Effector memory CD4-positive, alpha-beta T cell (primary cell): Measurements from ENCODE around the gene RET.

Source experiments
- DNase-seq, 3 donors: peaks; one replicate each; pipeline ENCODE4 v3.0.0-alpha.2; 2020
- H3K27ac ChIP-seq: 2 replicates; pipeline ENCODE4 v1.7.0; 2013; ENCODE audit warnings: mild to moderate bottlenecking, low read length, moderate library complexity; ENCODE audit not compliant: insufficient read depth, poor library complexity, severe bottlenecking
- H3K27me3 ChIP-seq: replicated peaks from 2 replicates; pipeline ENCODE4 v1.7.0; 2013; ENCODE audit warnings: mild to moderate bottlenecking, low read length; ENCODE audit not compliant: insufficient read depth, control insufficient read depth, poor library complexity, severe bottlenecking
- H3K36me3 ChIP-seq: 2 replicates; pipeline ENCODE4 v1.7.0; 2013; ENCODE audit warnings: mild to moderate bottlenecking, low read length, moderate library complexity; ENCODE audit not compliant: control insufficient read depth, insufficient read depth
- H3K4me1 ChIP-seq: 2 replicates; pipeline ENCODE4 v1.7.0; 2013; ENCODE audit warnings: low read length, mild to moderate bottlenecking; ENCODE audit not compliant: control insufficient read depth, insufficient read depth, poor library complexity, severe bottlenecking
- H3K4me3 ChIP-seq: 2 replicates; pipeline ENCODE4 v1.7.0; 2013; ENCODE audit warnings: low read length, low read depth, mild to moderate bottlenecking; ENCODE audit not compliant: insufficient read depth, poor library complexity, severe bottlenecking
- H3K9me3 ChIP-seq: 2 replicates; pipeline ENCODE4 v1.7.0; 2013; ENCODE audit warnings: mild to moderate bottlenecking, low read length, moderate library complexity; ENCODE audit not compliant: control insufficient read depth

The RET gene

DNA sequence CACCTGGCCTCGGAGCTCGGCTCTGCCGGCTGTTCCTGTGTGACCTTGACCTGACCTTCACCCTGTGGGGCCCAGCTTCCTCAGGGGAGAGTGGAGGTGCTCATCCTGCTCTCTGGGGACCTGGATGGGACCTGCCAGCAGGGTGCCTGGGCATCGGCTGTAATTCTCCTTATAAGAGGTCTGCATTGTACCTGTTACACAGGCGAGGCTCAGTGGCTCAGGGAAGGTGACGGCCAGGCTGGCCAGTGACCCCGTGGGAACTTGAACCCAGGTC lies 29.0 kb downstream of the RET start:
- no peak overlapping the region for H3K27ac ChIP-seq
- DNase-seq = no peak

DNA sequence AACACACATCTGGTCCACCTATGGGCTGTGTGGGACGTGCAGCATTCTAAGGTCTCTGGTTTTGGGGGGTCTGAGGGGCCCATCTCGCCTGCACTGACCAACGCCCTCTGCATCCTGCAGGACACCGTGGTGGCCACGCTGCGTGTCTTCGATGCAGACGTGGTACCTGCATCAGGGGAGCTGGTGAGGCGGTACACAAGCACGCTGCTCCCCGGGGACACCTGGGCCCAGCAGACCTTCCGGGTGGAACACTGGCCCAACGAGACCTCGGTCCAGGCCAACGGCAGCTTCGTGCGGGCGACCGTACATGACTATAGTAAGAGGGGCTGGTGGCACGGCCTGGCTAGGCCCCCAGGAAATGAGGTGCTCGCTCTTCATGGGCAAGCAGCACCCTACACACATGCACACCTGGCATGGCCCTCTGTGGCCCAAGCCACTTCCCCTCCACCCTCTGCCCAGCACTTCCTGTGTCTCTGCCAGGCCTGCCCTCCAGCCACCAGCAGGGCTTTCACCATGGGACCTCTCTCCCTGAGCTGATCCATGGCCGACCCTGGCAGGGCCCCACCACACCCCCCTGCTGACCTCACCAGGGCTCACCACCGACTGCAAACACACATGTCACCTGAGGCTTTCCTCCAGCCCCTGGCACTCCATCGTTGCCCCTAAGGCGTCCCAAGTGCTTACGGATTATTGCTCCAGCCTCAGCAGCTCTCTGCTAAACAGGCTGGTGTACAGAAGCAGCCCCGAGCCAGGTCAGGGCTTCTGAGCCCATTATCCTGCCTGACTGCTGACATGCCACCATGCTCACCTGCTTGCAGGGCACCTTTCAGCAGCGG lies 29.6 kb downstream of the RET start:
- Histone ChIP-seq H3K27me3 (peaks cover 8% of the 10 kb centered on the region), H3K4me1 (peaks cover 13% of the 10 kb centered on the region), H3K4me3 (no peak overlapping the region), H3K36me3 (no peaks in the 10 kb centered on the region), H3K9me3 (no peaks in the 10 kb centered on the region), H3K27ac (no peak overlapping the region)
- no peak for DNase-seq

More for the DNA sequence above, 29.0 kb downstream of the RET start:
- Histone ChIP-seq H3K4me3 (no peak overlapping the region), H3K9me3 (no peaks in the 10 kb centered on the region), H3K27me3 (peaks cover 8% of the 10 kb centered on the region), H3K36me3 (no peaks in the 10 kb centered on the region), H3K4me1 (peaks cover 13% of the 10 kb centered on the region)

DNA sequence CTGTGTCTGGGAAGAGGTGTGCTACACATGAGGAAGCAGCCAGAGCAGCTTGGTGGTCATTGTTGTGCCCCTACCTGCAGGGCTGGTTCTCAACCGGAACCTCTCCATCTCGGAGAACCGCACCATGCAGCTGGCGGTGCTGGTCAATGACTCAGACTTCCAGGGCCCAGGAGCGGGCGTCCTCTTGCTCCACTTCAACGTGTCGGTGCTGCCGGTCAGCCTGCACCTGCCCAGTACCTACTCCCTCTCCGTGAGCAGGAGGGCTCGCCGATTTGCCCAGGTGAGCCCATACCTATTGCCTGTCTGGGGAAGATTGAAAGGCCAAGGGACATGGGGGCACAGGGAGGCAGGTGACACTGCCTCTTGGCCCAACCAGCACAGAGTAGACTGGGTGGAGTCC lies 32.1 kb downstream of the RET start:
- H3K9me3 ChIP-seq = no peaks in the 10 kb centered on the region
- H3K4me1 ChIP-seq = peaks cover 13% of the 10 kb centered on the region
- H3K27me3 ChIP-seq = peaks cover 8% of the 10 kb centered on the region
- H3K27ac ChIP-seq = no peak overlapping the region
- no peak for DNase-seq
- no peak overlapping the region for H3K4me3 ChIP-seq
- H3K36me3 ChIP-seq = no peaks in the 10 kb centered on the region

DNA sequence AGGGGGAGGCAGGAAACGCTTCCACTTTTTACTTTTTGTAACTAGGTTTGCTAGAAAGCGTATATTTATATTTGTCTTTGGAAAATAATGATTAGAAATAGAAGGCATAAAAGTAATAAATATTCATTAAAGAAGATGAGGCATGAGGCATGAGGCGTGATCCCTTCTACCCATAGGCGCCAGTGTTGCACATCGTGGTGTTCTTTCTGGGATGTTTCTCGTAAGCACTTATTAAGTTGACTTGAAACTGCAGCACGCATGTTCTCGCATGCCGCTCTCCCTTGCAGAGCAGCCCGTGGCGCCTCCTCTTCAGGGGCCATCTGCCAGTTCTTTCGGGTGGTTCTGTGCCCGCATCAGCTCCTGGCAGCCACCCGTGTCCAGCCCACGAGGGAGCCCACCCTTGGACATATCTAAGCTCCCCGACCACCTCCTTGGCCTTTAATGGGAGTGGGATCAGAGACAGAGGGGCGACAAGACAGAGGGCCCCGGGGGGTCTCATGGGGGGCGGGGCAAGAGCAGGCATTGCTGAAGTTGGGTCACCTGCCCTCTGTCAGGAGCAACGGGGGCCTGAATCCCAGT lies 32.9 kb downstream of the RET start:
- Histone ChIP-seq H3K36me3 (no peaks in the 10 kb centered on the region), H3K4me1 (peaks cover 9% of the 10 kb centered on the region), H3K4me3 (no peak overlapping the region), H3K27me3 (peaks cover 4% of the 10 kb centered on the region), H3K27ac (no peak overlapping the region), H3K9me3 (no peaks in the 10 kb centered on the region)
- no peak for DNase-seq

DNA sequence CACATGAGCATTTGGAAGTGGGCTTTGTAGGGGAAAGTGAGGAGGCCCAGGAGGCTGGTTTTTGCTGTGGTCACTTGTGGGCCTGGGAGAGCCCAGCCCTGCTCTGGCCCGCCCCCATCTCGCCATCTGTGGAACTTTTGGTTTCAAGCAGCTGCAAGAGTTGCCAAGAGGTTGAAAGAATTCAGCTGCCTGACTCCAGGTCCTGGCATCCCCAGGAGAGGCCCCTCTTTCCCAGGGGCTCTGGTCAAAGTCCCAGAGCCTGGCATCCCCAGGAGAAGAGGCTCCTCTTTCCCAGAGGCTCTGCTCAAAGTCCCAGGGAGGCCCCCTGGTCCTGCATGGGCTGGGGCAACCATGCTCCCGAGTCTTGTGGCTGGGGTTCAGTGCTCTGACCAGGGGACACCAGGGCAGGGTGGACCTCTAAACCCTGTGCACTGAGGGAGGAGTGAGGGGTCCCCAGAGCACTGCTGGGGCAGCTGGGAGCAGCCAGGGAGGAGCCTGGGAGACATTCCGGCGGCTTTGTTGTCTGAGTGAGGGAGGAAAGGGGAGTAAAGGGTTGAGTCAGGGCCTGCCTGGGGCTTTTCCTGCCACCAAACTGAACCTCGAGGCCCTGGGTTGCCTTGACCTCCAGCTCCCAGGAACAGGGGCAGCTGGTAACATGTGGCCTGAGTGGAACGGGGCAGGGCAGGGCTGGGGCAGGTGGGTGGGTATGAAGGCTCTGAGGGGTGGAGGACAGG lies 33.6 kb downstream of the RET start:
- no peak for DNase-seq
- Histone ChIP-seq H3K27ac (no peak overlapping the region), H3K4me1 (peaks cover 4% of the 10 kb centered on the region), H3K27me3 (no peaks in the 10 kb centered on the region), H3K9me3 (no peaks in the 10 kb centered on the region), H3K4me3 (no peak overlapping the region), H3K36me3 (no peaks in the 10 kb centered on the region)

DNA sequence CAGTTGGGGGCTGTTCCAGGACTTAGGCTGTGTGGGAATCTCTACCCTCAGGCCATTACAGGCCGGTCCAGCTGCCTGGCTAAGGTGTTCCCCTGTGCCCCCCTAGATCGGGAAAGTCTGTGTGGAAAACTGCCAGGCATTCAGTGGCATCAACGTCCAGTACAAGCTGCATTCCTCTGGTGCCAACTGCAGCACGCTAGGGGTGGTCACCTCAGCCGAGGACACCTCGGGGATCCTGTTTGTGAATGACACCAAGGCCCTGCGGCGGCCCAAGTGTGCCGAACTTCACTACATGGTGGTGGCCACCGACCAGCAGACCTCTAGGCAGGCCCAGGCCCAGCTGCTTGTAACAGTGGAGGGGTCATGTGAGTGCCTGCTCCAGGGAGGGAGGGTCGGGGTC lies 34.2 kb downstream of the RET start:
- Histone ChIP-seq H3K4me1 (no peaks in the 10 kb centered on the region), H3K36me3 (no peaks in the 10 kb centered on the region), H3K27me3 (no peaks in the 10 kb centered on the region), H3K9me3 (no peaks in the 10 kb centered on the region), H3K27ac (no peak overlapping the region), H3K4me3 (no peak overlapping the region)
- DNase-seq = no peak

DNA sequence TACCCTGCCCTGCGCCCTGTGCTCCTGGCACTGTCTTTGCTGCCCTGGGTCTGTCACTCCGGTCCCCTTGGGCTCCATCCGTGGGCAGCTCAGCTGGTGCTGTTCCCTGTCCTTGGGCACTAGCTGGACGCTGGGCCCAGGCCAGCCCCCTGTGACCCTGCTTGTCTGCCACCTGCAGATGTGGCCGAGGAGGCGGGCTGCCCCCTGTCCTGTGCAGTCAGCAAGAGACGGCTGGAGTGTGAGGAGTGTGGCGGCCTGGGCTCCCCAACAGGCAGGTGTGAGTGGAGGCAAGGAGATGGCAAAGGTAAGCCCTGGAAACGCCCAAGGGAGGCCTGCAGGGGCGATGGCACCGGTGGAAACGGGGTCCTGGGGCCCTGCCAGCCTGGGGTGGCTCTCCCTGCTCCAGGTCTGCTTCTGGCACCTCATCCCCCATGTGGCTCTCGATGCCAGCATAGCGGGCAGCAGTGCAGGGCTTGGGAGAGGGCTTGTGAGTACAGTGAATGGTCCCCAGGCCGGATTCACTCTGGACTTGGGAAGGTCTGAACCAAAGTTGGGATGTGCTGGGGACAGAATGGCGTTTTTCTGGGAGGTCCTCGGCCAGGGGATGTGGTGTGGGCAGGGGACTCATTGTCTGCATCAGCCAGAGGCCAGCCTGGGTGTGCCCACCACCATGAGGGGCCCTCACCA lies 35.2 kb downstream of the RET start:
- H3K36me3 ChIP-seq = no peaks in the 10 kb centered on the region
- no peaks in the 10 kb centered on the region for H3K9me3 ChIP-seq
- no peak overlapping the region for H3K27ac ChIP-seq
- DNase-seq = no peak
- no peak overlapping the region for H3K4me3 ChIP-seq
- no peaks in the 10 kb centered on the region for H3K27me3 ChIP-seq
- H3K4me1 ChIP-seq = no peaks in the 10 kb centered on the region

DNA sequence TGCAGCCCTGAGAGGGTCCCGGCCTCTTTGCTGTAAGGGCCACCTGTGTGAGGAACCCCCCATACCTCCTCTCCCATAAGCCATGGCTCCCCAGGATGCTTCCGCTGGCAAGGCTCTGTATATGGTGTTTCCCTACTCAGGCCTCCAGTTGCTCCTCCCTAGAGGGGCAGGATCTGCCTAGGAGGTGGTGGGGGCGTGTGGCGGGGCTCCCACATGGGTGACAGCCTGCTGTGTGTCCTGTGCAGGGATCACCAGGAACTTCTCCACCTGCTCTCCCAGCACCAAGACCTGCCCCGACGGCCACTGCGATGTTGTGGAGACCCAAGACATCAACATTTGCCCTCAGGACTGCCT lies 35.7 kb downstream of the RET start:
- Histone ChIP-seq H3K9me3 (no peaks in the 10 kb centered on the region), H3K4me3 (no peak overlapping the region), H3K27me3 (no peaks in the 10 kb centered on the region), H3K4me1 (no peaks in the 10 kb centered on the region), H3K36me3 (no peaks in the 10 kb centered on the region), H3K27ac (no peak overlapping the region)
- DNase-seq = no peak

DNA sequence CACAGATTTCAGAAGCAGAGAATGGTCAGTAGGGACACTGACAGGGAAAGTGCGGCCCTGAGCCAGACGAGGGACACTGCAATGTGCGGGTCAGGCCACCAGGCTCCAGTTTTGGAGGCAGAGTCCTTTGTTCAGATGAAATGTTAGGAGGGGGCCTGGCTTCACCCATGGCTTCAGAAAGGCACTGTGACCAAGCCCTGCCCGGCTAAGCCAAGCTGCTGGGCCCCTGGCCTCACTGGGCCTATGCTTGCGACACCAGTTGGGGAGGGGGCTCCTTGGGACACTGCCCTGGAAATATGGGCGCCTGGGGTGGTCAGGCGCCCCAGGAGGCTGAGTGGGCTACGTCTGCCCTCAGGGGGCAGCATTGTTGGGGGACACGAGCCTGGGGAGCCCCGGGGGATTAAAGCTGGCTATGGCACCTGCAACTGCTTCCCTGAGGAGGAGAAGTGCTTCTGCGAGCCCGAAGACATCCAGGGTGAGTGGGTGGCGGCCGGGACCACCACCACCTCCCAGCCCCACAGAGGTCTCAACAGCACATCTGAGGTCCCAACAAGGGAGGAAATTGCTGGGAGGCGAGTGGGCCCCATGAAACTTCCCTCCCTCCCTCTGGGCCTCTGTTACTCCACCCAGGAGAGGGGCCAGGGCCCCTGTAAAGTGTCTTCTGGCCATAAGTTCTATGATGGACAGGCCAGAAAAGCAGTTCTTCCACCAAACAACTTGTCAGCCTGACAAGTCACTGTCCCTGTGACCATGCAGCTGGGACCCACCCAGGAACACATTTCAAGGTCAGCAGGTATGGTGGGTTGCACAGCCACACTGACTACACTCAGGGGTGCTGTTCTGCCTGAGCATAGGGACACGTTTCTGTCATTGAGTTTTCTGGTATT lies 36.6 kb downstream of the RET start:
- Histone ChIP-seq H3K4me1 (no peaks in the 10 kb centered on the region), H3K36me3 (no peaks in the 10 kb centered on the region), H3K27ac (no peak overlapping the region), H3K27me3 (no peaks in the 10 kb centered on the region), H3K4me3 (no peak overlapping the region), H3K9me3 (no peaks in the 10 kb centered on the region)
- no peak for DNase-seq
